Neural cell (in vitro differentiated cells): Measurements from ENCODE around the gene WDR11. TPM values are rescaled to one million over a fixed set of nuclear protein-coding genes. Genes with fewer than 3 reads are reported as not detected.

ENCODE experiments used
- H2AFZ ChIP-seq: fragments of 200-600, 300-800 bp; sonication (generic), shearing (Covaris generic); 2 replicates; pipeline ENCODE4 v1.6.0; 2014; ENCODE audit warnings: low read depth, mild to moderate bottlenecking, antibody characterized with exemption, low read length, moderate library complexity
- H3F3A ChIP-seq: fragments of 200-600 bp; shearing (Covaris generic); 2 replicates; pipeline ENCODE4 v1.6.1; 2016; ENCODE audit warnings: mild to moderate bottlenecking, moderate library complexity, mixed read lengths, antibody characterized with exemption, low read length; ENCODE audit not compliant: insufficient read depth, poor library complexity, severe bottlenecking
- H3K27ac ChIP-seq: fragments of 200-600, 300-800 bp; sonication (generic), shearing (Covaris generic); 2 replicates; pipeline ENCODE4 v1.5.1; 2014; ENCODE audit warnings: mild to moderate bottlenecking, low read length, moderate library complexity
- H3K27me3 ChIP-seq: fragments of 300-800, 200-600 bp; sonication (generic), shearing (Covaris generic); 2 replicates; pipeline ENCODE4 v1.6.0; 2014; ENCODE audit warnings: mild to moderate bottlenecking, low read depth, low read length, moderate library complexity; ENCODE audit not compliant: insufficient read depth
- H3K36me3 ChIP-seq: fragments of 300-800, 200-600 bp; sonication (generic), shearing (Covaris generic); 2 replicates; pipeline ENCODE4 v1.5.1; 2014; ENCODE audit warnings: mild to moderate bottlenecking, antibody characterized with exemption, low read length, moderate library complexity; ENCODE audit not compliant: insufficient read depth
- H3K4me2 ChIP-seq: fragments of 300-800, 200-600 bp; sonication (generic), shearing (Covaris generic); 2 replicates; pipeline ENCODE4 v1.6.0; 2014; ENCODE audit warnings: mild to moderate bottlenecking, low read length
- H3K4me3 ChIP-seq: fragments of 300-800, 200-600 bp; sonication (generic), shearing (Covaris generic); 2 replicates; pipeline ENCODE4 v1.5.1; 2014; ENCODE audit warnings: mild to moderate bottlenecking, low read length, moderate library complexity
- H3K79me2 ChIP-seq: fragments of 200-600 bp; shearing (Covaris generic); replicated peaks from 2 replicates; pipeline ENCODE4 v1.6.0; 2014; ENCODE audit warnings: mild to moderate bottlenecking, low read length, moderate library complexity; ENCODE audit not compliant: insufficient read depth
- H3K9ac ChIP-seq: fragments of 300-800, 200-600 bp; sonication (generic), shearing (Covaris generic); 2 replicates; pipeline ENCODE4 v1.6.1; 2016; ENCODE audit warnings: mild to moderate bottlenecking, low read length, mixed read lengths
- H3K9me2 ChIP-seq: fragments of 200-600 bp; shearing (Covaris generic); 2 replicates; pipeline ENCODE4 v1.6.1; 2016; ENCODE audit warnings: mild to moderate bottlenecking, low read length, mixed read lengths; ENCODE audit not compliant: insufficient read depth
- H3K9me3 ChIP-seq: fragments of 200-600, 300-800 bp; sonication (generic), shearing (Covaris generic); 2 replicates; pipeline ENCODE4 v1.6.1; 2016; ENCODE audit warnings: mild to moderate bottlenecking, mixed run types, low read length, moderate library complexity, mixed read lengths
- H4K20me1 ChIP-seq: fragments of 200-600 bp; shearing (Covaris generic); 2 replicates; pipeline ENCODE4 v1.6.1; 2016; ENCODE audit warnings: mild to moderate bottlenecking, mixed run types; ENCODE audit not compliant: insufficient read depth
- CTCF ChIP-seq: fragments of 450-650 bp; IDR thresholded peaks from 2 replicates; pipeline ENCODE4 v1.5.1; 2014; ENCODE audit warnings: antibody characterized with exemption, mild to moderate bottlenecking, moderate library complexity; ENCODE audit not compliant: poor library complexity, severe bottlenecking
- EP300 ChIP-seq: fragments of 450-650 bp; conservative IDR thresholded peaks from 2 replicates; pipeline ENCODE4 v1.6.1; 2014; ENCODE audit warnings: antibody characterized with exemption, mild to moderate bottlenecking, moderate library complexity; ENCODE audit not compliant: poor library complexity, severe bottlenecking
- EZH2 ChIP-seq: fragments of 200-600, 300-800 bp; shearing (Covaris generic), sonication (generic); IDR thresholded peaks from 2 replicates; pipeline ENCODE4 v1.6.1; 2014; ENCODE audit warnings: antibody characterized with exemption, low read length, borderline replicate concordance, mild to moderate bottlenecking; ENCODE audit not compliant: insufficient read depth, poor library complexity, severe bottlenecking
- MXI1 ChIP-seq: fragments of 450-650 bp; conservative IDR thresholded peaks from 2 replicates; pipeline ENCODE4 v1.6.1; 2014; ENCODE audit warnings: antibody characterized with exemption, mild to moderate bottlenecking; ENCODE audit not compliant: poor library complexity, severe bottlenecking
- POLR2AphosphoS5 ChIP-seq: IDR thresholded peaks from 2 replicates; pipeline ENCODE4 v1.6.1; 2012
- RAD21 ChIP-seq: fragments of 450-650 bp; conservative IDR thresholded peaks from 2 replicates; pipeline ENCODE4 v1.6.1; 2014; ENCODE audit warnings: antibody characterized with exemption, mild to moderate bottlenecking, moderate library complexity
- REST ChIP-seq: IDR thresholded peaks from 2 replicates; pipeline ENCODE4 v1.6.1; 2012; ENCODE audit warnings: borderline replicate concordance
- SMC3 ChIP-seq: fragments of 450-650 bp; conservative IDR thresholded peaks from 2 replicates; pipeline ENCODE4 v1.6.1; 2014; ENCODE audit warnings: antibody characterized with exemption, mild to moderate bottlenecking, moderate library complexity; ENCODE audit not compliant: poor library complexity
- TAF1 ChIP-seq: IDR thresholded peaks from 2 replicates; pipeline ENCODE4 v1.6.1; 2012; ENCODE audit warnings: low read depth
- polyA plus RNA-seq: library from polyadenylated mRNA; depleted of rRNA; stranded (reverse); fragments of >200 nt; gene quantifications from 2 replicates; pipeline ENCODE4 v1.2.3, GENCODE V29; 2014

WDR11 gene
- polyA plus RNA-seq, 1 donor from 2014 or later: 160 TPM

GRCh38 chr10:120887482-120887881 lies 36.3 kb downstream of the WDR11 start:
- no peak overlapping the region for H2AFZ ChIP-seq
- no peak for TF ChIP-seq POLR2AphosphoS5
- TF ChIP-seq RAD21: no peak
- no peak for TF ChIP-seq REST
- TF ChIP-seq MXI1: no peak
- no peak for TF ChIP-seq CTCF
- no peak for TF ChIP-seq SMC3
- TF ChIP-seq EP300: no peak
- TF ChIP-seq EZH2: no peak
- no peak for TF ChIP-seq TAF1
- no peaks in the 10 kb centered on the region for H3K27me3 ChIP-seq
- H4K20me1 ChIP-seq: no peaks in the 10 kb centered on the region
- H3K9ac ChIP-seq: no peak overlapping the region
- H3K4me2 ChIP-seq: no peak overlapping the region
- no peak overlapping the region for H3K4me3 ChIP-seq
- H3K27ac ChIP-seq: no peak overlapping the region
- H3K79me2 ChIP-seq: no peaks in the 10 kb centered on the region
- no peaks in the 10 kb centered on the region for H3K9me2 ChIP-seq
- no peaks in the 10 kb centered on the region for H3K9me3 ChIP-seq
- H3F3A ChIP-seq: no peaks in the 10 kb centered on the region
- H3K36me3 ChIP-seq: no peaks in the 10 kb centered on the region

- Histone ChIP-seq H3K36me3 (no peaks in the 10 kb centered on the region), H3F3A (no peaks in the 10 kb centered on the region)
These were observed 40.2 kb downstream of the WDR11 start for GRCh38 chr10:120891365-120891764.

More at GRCh38 chr10:120891365-120891764, 40.2 kb downstream of the WDR11 start:
- no peak overlapping the region for H2AFZ ChIP-seq
- no peak overlapping the region for H3K4me2 ChIP-seq
- no peaks in the 10 kb centered on the region for H4K20me1 ChIP-seq
- H3K79me2 ChIP-seq: no peaks in the 10 kb centered on the region
- no peaks in the 10 kb centered on the region for H3K27me3 ChIP-seq
- H3K27ac ChIP-seq: no peak overlapping the region
- no peaks in the 10 kb centered on the region for H3K9me3 ChIP-seq
- TF ChIP-seq REST (no peak), CTCF (no peak), MXI1 (no peak), EZH2 (no peak), EP300 (no peak), TAF1 (no peak), POLR2AphosphoS5 (no peak), RAD21 (no peak), SMC3 (no peak)
- no peak overlapping the region for H3K4me3 ChIP-seq
- no peak overlapping the region for H3K9ac ChIP-seq
- no peaks in the 10 kb centered on the region for H3K9me2 ChIP-seq
